K562 (cell line): Measurements from ENCODE around the gene RNF223. TPM values are rescaled to one million over a fixed set of nuclear protein-coding genes. Genes with fewer than 3 reads are reported as not detected.

ENCODE experiments used
- ATF4 ChIP-seq: fragments of 450-650 bp; formaldehyde crosslinking; IDR thresholded peaks from 2 replicates; pipeline ENCODE4 v1.4.0; 2022; ENCODE audit warnings: mild to moderate bottlenecking, moderate library complexity
- BHLHE40 ChIP-seq: IDR thresholded peaks from 2 replicates; pipeline ENCODE4 v1.6.1; 2011; ENCODE audit warnings: low read length, improper control_type of control experiment
- CTCFL ChIP-seq: IDR thresholded peaks from 2 replicates; pipeline ENCODE4 v1.6.1; 2011; ENCODE audit warnings: borderline replicate concordance, low read depth, mild to moderate bottlenecking, moderate library complexity, low read length; ENCODE audit not compliant: insufficient read depth, poor library complexity, severe bottlenecking
- CXXC5 ChIP-seq: fragments of 250-450 bp; sonication (Bioruptor Pico); IDR thresholded peaks from 2 replicates; pipeline ENCODE4 v1.8.0; 2022; ENCODE audit warnings: inconsistent platforms, mild to moderate bottlenecking, moderate library complexity
- FOXJ2 ChIP-seq: fragments of 200-800 bp; sonication (Bioruptor generic); IDR thresholded peaks from 2 replicates; pipeline ENCODE4 v1.6.1; 2016; ENCODE audit warnings: missing genetic modification characterization, missing compliant biosample characterization
- GATAD2B ChIP-seq: fragments of 450-650 bp; IDR thresholded peaks from 2 replicates; pipeline ENCODE4 v1.6.1; 2017; ENCODE audit warnings: mild to moderate bottlenecking, borderline replicate concordance
- HBP1 ChIP-seq: fragments of 450-650 bp; formaldehyde crosslinking; IDR thresholded peaks from 2 replicates; pipeline ENCODE4 v1.4.0; 2022; ENCODE audit warnings: missing genetic modification characterization
- KLF1 ChIP-seq: fragments of 450-650 bp; IDR thresholded peaks from 2 replicates; pipeline ENCODE4 v1.6.1; 2016; ENCODE audit warnings: missing genetic modification characterization, missing compliant biosample characterization
- KLF6 ChIP-seq: fragments of 250-450 bp; sonication (Bioruptor Pico); IDR thresholded peaks from 2 replicates; pipeline ENCODE4 v1.4.0; 2020; ENCODE audit warnings: mild to moderate bottlenecking, moderate library complexity, borderline replicate concordance
- MAZ ChIP-seq, 2 experiments: fragments of 450-650 bp in 1 of 2; sonication (generic) in 1 of 2; formaldehyde crosslinking; IDR thresholded peaks in 1 of 2; conservative IDR thresholded peaks in 1 of 2; 2 replicates each; pipeline versions ENCODE4 v1.4.0 to v1.5.0; 2020; ENCODE audit warnings: mild to moderate bottlenecking in 1 of 2, missing genetic modification reagents in 1 of 2
- MXI1 ChIP-seq: IDR thresholded peaks from 2 replicates; pipeline ENCODE4 v1.6.1; 2011; ENCODE audit warnings: low read depth, mild to moderate bottlenecking, improper control_type of control experiment, low read length
- NONO ChIP-seq, 2 experiments: fragments of 200-400 bp in 1 of 2; fragments of 450-650 bp in 1 of 2; formaldehyde crosslinking in 1 of 2; IDR thresholded peaks; 2 replicates each; pipeline ENCODE4 v1.6.1; 2017; ENCODE audit warnings: low read depth in 2 of 2, mild to moderate bottlenecking in 2 of 2, moderate library complexity in 2 of 2, low read length in 1 of 2
- NR2C1 ChIP-seq, 2 experiments: fragments of 450-650 bp; IDR thresholded peaks; 2 replicates each; pipeline ENCODE4 v1.6.1; 2017; ENCODE audit warnings: mild to moderate bottlenecking in 2 of 2, antibody characterized with exemption in 1 of 2, inconsistent platforms in 1 of 2, missing compliant biosample characterization in 1 of 2, missing genetic modification characterization in 1 of 2
- PHF20 ChIP-seq: fragments of 450-650 bp; IDR thresholded peaks from 2 replicates; pipeline ENCODE4 v1.6.1; 2018; ENCODE audit not compliant: partially characterized antibody
- SAFB ChIP-seq: fragments of 200-400 bp; formaldehyde crosslinking; IDR thresholded peaks from 2 replicates; pipeline ENCODE4 v1.6.1; 2017; ENCODE audit warnings: low read depth, low read length, borderline replicate concordance
- SAP30 ChIP-seq: fragments of 200-600 bp; sonication (generic); IDR thresholded peaks from 2 replicates; pipeline ENCODE4 v1.6.1; 2012; ENCODE audit warnings: borderline replicate concordance, low read depth, mild to moderate bottlenecking, moderate library complexity, low read length, control low read depth, inconsistent platforms; ENCODE audit not compliant: insufficient read depth, poor library complexity, severe bottlenecking
- SIN3B ChIP-seq: fragments of 450-650 bp; IDR thresholded peaks from 2 replicates; pipeline ENCODE4 v1.6.1; 2017; ENCODE audit warnings: low read depth, mild to moderate bottlenecking, moderate library complexity
- SOX6 ChIP-seq: fragments of 450-650 bp; IDR thresholded peaks from 2 replicates; pipeline ENCODE4 v1.6.1; 2014; ENCODE audit warnings: mild to moderate bottlenecking
- SP2 ChIP-seq: IDR thresholded peaks from 2 replicates; pipeline ENCODE4 v1.6.1; 2011; ENCODE audit warnings: mild to moderate bottlenecking, low read depth, low read length, moderate library complexity; ENCODE audit not compliant: poor library complexity, severe bottlenecking; ENCODE audit errors: extremely low read depth
- ZNF165 ChIP-seq: fragments of 250-450 bp; sonication (Bioruptor Pico); IDR thresholded peaks from 2 replicates; pipeline ENCODE4 v1.4.0; 2020; ENCODE audit warnings: borderline replicate concordance
- ZNF224 ChIP-seq: sonication (generic); formaldehyde crosslinking; IDR thresholded peaks from 2 replicates; pipeline ENCODE4 v1.8.0; 2022; ENCODE audit warnings: mild to moderate bottlenecking, missing genetic modification reagents
- polyA plus RNA-seq, 8 experiments: library from polyadenylated mRNA; depleted of rRNA in 4 of 8; stranded (reverse) in 5 of 8; unstranded in 3 of 8; fragments of >200 nt; fragmentation: Nextera tagmentation in 2 of 8; fragmentation: Illumina TruSeq in 1 of 8; extraction: Ambion mirVana in 2 of 8; extraction: Trizol in 1 of 8; gene quantifications; 2 replicates each; pipeline versions ENCODE4 v1.2.1 to v1.2.3, GENCODE V29; 2011 to 2014; ENCODE audit warnings: inconsistent platforms in 1 of 8, missing spikeins in 1 of 8
- total RNA-seq, 7 experiments: library from RNA; depleted of rRNA in 6 of 7; stranded (reverse); fragments of >200 nt in 6 of 7; fragmentation: Illumina TruSeq in 2 of 7; extraction: Trizol in 2 of 7; gene quantifications; 2 replicates each; pipeline versions ENCODE4 v1.2.1 to v1.2.3, GENCODE V29; 2011 to 2021; ENCODE audit warnings: low replicate concordance in 1 of 7

Gene RNF223
- total and polyA plus RNA-seq, 9 of the 15 experiments (the other 6 are each of a cell fraction or from before 2014, with no cell fraction given), result 0.04 to 0.32 TPM; not detected in 7

GRCh38 chr1:1115786-1116700 lies 41.9 kb upstream of the RNF223 start, which contains the start of gene C1orf159 (continued):
- TF ChIP-seq CTCFL, result peak; percentile 65
- TF ChIP-seq SIN3B, result peak; percentile 68
- no peak for TF ChIP-seq ZNF224 (CRISPR knock-in tag)
- TF ChIP-seq NR2C1 (IDR thresholded peaks at IDR 0.05), result peak; percentile 88
- peak; percentile 95 for TF ChIP-seq NR2C1 (tag; IDR thresholded peaks at IDR 0.05)
- peak; percentile 97 for TF ChIP-seq FOXJ2 (tag)
- peak; percentile 89 for TF ChIP-seq KLF1 (tag)
- TF ChIP-seq HBP1 (CRISPR knock-in tag), result peak; percentile 84; the same call in 1 of the 2 replicates
- peak; percentile 20 for TF ChIP-seq PHF20
- peak; percentile 81 for TF ChIP-seq GATAD2B
- 0 out of 2 replicates have a peak, but pooled peaks have one; percentile 38 for TF ChIP-seq ZNF165 (CRISPR knock-in tag)
- TF ChIP-seq SP2, result no peak
- peak; percentile 34; the same call in 1 of the 2 replicates for TF ChIP-seq SOX6
- TF ChIP-seq SAFB, result peak; percentile 82
- TF ChIP-seq MAZ (CRISPR knock-in tag; conservative IDR thresholded peaks at IDR 0.05 in 1 of 2, IDR thresholded peaks at IDR 0.05 in 1 of 2), result peak; percentile 94 to 99
- no peak for TF ChIP-seq ATF4 (CRISPR knock-in tag)
- peak; percentile 91 for TF ChIP-seq SAP30
- peak; percentile 74; the same call in 1 of the 2 replicates for TF ChIP-seq KLF6
- TF ChIP-seq BHLHE40, result peak; percentile 49
- TF ChIP-seq NONO (IDR thresholded peaks at IDR 0.05; ENCODE audit: low read depth in 2 of 2, low read length in 1 of 2), result peak in 1 of 2 experiments; percentile 85; a peak in 2 of 4 replicates
- TF ChIP-seq MXI1, result peak; percentile 100
- peak; percentile 99 for TF ChIP-seq CXXC5 (CRISPR knock-in tag)
